ENCODE measurements around the gene ABI3BP. TPM values are rescaled to one million over a fixed set of nuclear protein-coding genes. Genes with fewer than 3 reads are reported as not detected.

Gene ABI3BP
- total RNA-seq, 1 experiment from 2014 or later = 23.4 TPM

DNA sequence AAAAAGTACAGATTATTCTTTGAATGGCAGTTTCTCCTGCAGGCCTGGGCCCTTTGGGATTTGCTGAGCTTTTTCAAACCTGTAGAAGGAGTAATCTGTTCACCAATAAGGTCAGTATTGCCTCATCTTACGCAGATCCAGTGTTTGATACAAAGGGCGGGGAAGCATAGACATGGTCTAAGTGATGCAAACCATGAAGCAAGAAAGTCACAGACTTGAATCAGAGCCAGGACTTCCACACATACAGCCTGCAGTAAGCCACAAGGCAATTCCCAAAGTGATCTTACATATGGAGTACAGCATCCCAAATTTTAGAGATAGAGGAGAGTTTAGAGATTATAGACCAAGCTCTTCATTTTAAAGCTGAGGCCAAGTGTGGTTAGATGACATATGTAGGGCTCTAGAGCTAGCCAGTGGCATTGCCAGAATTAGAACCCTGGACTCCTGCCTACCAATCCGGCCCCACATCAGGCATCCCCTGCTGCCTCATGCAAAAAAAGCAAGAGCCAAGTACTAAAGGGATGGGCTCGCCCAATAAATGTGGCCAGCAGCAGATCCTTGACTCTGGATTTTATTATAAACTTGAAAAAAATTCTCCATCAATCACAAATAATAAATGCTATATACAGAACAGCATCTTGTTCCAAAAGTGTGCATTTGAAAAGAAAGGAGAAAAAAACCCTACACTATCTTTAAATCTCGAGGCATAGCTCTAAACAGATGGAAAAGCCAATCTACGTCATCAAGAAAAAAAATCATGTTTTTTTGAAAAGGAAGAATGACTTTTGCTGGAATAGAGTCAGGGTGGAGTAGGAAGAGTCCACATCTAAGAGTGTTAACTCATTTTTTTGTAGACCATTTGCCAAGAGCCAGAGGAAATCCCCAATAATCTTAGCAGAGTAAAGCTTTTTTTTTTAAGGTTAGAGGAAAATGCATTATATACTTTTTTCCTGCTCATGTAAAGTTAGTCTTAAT lies 24.0 kb downstream of the ABI3BP start:
- ChIA-PET POLR2A (ENCODE audit: unreplicated experiment) (no interaction called here), CTCF (no interaction called here)
- Histone ChIP-seq H3K4me1 (ENCODE audit: insufficient read depth, low read length) (peaks cover 20% of the 10 kb centered on the region), H3K9ac (ENCODE audit: low read length) (no peak overlapping the region), H3K27ac (ENCODE audit: low read length) (no peak overlapping the region), H3K4me2 (ENCODE audit: low read length) (no peak overlapping the region), H3K79me2 (ENCODE audit: low read length) (no peaks in the 10 kb centered on the region), H3K9me2 (replicated peaks; ENCODE audit: low read length) (no peaks in the 10 kb centered on the region), H3F3A (ENCODE audit: low read length, unreplicated experiment) (no peaks in the 10 kb centered on the region), H3K9me3 (ENCODE audit: low read length) (no peaks in the 10 kb centered on the region), H2AFZ (ENCODE audit: low read length) (no peak overlapping the region), H3K36me3 (ENCODE audit: low read depth, low read length) (no peaks in the 10 kb centered on the region), H3K4me3 (ENCODE audit: low read length) (no peak overlapping the region), H3K27me3 (ENCODE audit: low read length) (no peaks in the 10 kb centered on the region), H4K20me1 (ENCODE audit: low read length) (no peaks in the 10 kb centered on the region)
- BruUV-seq (replicated peaks) = no TSS peak
- intact Hi-C loops (cut with micrococcal nuclease) = no loop called here
- DNase-seq = no peak
- no peak for ATAC-seq
- no peak for TF ChIP-seq EZH2phosphoT487 (IDR thresholded peaks at IDR 0.05; ENCODE audit: borderline replicate concordance, low read length)
- no peak for TF ChIP-seq CTCF (conservative IDR thresholded peaks at IDR 0.05; ENCODE audit: low read depth, low read length)
- no peak for TF ChIP-seq EZH2 (IDR thresholded peaks at IDR 0.05; ENCODE audit: low read length, unreplicated experiment)

DNA sequence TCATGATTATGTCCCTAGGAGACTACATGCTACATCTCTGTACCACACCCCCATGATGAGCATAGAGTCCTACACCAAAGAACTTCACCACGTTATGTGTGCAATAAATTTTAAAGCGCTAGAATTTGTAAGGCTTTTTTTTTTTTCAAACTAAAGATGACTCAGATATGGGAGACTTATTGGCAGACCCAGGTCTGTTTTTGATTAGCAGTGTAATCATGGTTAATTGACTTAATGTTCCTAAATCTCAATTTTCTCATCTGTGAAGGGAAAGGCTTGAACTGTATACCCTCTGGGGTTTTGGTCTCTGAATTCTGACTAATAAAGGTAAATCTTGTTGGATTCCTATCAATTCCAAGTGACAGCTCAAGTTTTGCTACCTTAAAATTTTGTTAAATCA lies 26.4 kb downstream of the ABI3BP start:
- H2AFZ ChIP-seq (ENCODE audit: low read length) = no peak overlapping the region
- no peak overlapping the region for H3K4me2 ChIP-seq (ENCODE audit: low read length)
- DNase-seq (no peak), ATAC-seq (no peak)
- no peaks in the 10 kb centered on the region for H3K36me3 ChIP-seq (ENCODE audit: low read depth, low read length)
- no peaks in the 10 kb centered on the region for H3K27me3 ChIP-seq (ENCODE audit: low read length)
- no peaks in the 10 kb centered on the region for H3K4me1 ChIP-seq (ENCODE audit: insufficient read depth, low read length)
- H3K9me3 ChIP-seq (ENCODE audit: low read length) = no peaks in the 10 kb centered on the region
- no peaks in the 10 kb centered on the region for H3K9me2 ChIP-seq (replicated peaks; ENCODE audit: low read length)
- TF ChIP-seq EZH2 (IDR thresholded peaks at IDR 0.05; ENCODE audit: low read length, unreplicated experiment) (no peak), CTCF (conservative IDR thresholded peaks at IDR 0.05; ENCODE audit: low read depth, low read length) (no peak), EZH2phosphoT487 (IDR thresholded peaks at IDR 0.05; ENCODE audit: borderline replicate concordance, low read length) (no peak)
- no peaks in the 10 kb centered on the region for H3F3A ChIP-seq (ENCODE audit: low read length, unreplicated experiment)
- H4K20me1 ChIP-seq (ENCODE audit: low read length) = no peaks in the 10 kb centered on the region
- H3K79me2 ChIP-seq (ENCODE audit: low read length) = no peaks in the 10 kb centered on the region
- H3K4me3 ChIP-seq (ENCODE audit: low read length) = no peak overlapping the region
- intact Hi-C loops (cut with micrococcal nuclease) = no loop called here
- ChIA-PET POLR2A (ENCODE audit: unreplicated experiment) (no interaction called here), CTCF (no interaction called here)
- H3K9ac ChIP-seq (ENCODE audit: low read length) = no peak overlapping the region
- H3K27ac ChIP-seq (ENCODE audit: low read length) = no peak overlapping the region
- no TSS peak for BruUV-seq (replicated peaks)

DNA sequence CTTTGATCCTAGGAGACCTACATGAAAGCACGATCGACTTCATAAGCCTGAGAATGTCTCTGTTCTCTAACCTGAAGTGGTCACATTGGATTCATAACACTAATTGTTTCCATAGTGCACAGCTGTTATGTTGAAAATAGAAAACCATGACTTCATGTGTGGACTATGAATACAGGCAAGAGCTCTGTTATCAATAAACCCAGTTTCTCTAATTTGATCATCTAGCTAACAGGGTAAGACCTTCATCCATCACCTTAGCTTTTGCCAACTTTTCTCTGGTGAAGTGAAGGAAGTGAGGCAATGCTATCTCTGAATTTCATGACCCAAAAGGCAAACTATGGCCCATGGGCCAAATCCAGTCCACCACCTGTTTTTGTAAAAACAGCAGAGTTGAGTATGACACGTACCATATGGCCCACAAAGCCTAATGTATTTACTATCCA lies 27.2 kb downstream of the ABI3BP start:
- intact Hi-C loops (cut with micrococcal nuclease) = no loop called here
- no TSS peak for BruUV-seq (replicated peaks)
- Histone ChIP-seq H3F3A (ENCODE audit: low read length, unreplicated experiment) (no peaks in the 10 kb centered on the region), H3K27me3 (ENCODE audit: low read length) (no peaks in the 10 kb centered on the region), H2AFZ (ENCODE audit: low read length) (no peak overlapping the region), H4K20me1 (ENCODE audit: low read length) (no peaks in the 10 kb centered on the region), H3K9me3 (ENCODE audit: low read length) (no peaks in the 10 kb centered on the region), H3K36me3 (ENCODE audit: low read depth, low read length) (no peaks in the 10 kb centered on the region), H3K9ac (ENCODE audit: low read length) (no peak overlapping the region), H3K79me2 (ENCODE audit: low read length) (no peaks in the 10 kb centered on the region), H3K27ac (ENCODE audit: low read length) (no peak overlapping the region), H3K4me1 (ENCODE audit: insufficient read depth, low read length) (no peaks in the 10 kb centered on the region), H3K9me2 (replicated peaks; ENCODE audit: low read length) (no peaks in the 10 kb centered on the region), H3K4me3 (ENCODE audit: low read length) (no peak overlapping the region), H3K4me2 (ENCODE audit: low read length) (no peak overlapping the region)
- ChIA-PET POLR2A (ENCODE audit: unreplicated experiment) (no interaction called here), CTCF (no interaction called here)
- ATAC-seq (no peak), DNase-seq (no peak)
- TF ChIP-seq EZH2 (IDR thresholded peaks at IDR 0.05; ENCODE audit: low read length, unreplicated experiment) (no peak), CTCF (conservative IDR thresholded peaks at IDR 0.05; ENCODE audit: low read depth, low read length) (no peak), EZH2phosphoT487 (IDR thresholded peaks at IDR 0.05; ENCODE audit: borderline replicate concordance, low read length) (no peak)
